Hepatocyte (in vitro differentiated cells): ENCODE data around the gene RYK. TPM values are rescaled to one million over a fixed set of nuclear protein-coding genes. Genes with fewer than 3 reads are reported as not detected.

ENCODE experiments used
- DNase-seq: peaks from one replicate; pipeline ENCODE4 v3.0.0-alpha.2; 2016; ENCODE audit warnings: low spot score
- H2AFZ ChIP-seq: fragments of 200-600 bp; sonication (generic); 2 replicates; pipeline ENCODE4 v1.6.0; 2016; ENCODE audit warnings: antibody characterized with exemption, mild to moderate bottlenecking
- H3K27ac ChIP-seq: fragments of 200-600 bp; sonication (generic); 2 replicates; pipeline ENCODE4 v1.5.1; 2016; ENCODE audit warnings: mild to moderate bottlenecking
- H3K27me3 ChIP-seq: fragments of 200-600 bp; sonication (generic); 2 replicates; pipeline ENCODE4 v1.6.1; 2016
- H3K36me3 ChIP-seq: fragments of 200-600 bp; sonication (generic); replicated peaks from 2 replicates; pipeline ENCODE4 v1.5.1; 2016; ENCODE audit warnings: low read depth; ENCODE audit not compliant: insufficient read depth
- H3K4me1 ChIP-seq: fragments of 200-600 bp; sonication (generic); 2 replicates; pipeline ENCODE4 v1.5.1; 2016; ENCODE audit warnings: mild to moderate bottlenecking, moderate library complexity; ENCODE audit not compliant: insufficient read depth
- H3K4me2 ChIP-seq: fragments of 200-600 bp; sonication (generic); 2 replicates; pipeline ENCODE4 v1.6.0; 2016
- H3K4me3 ChIP-seq: fragments of 200-600 bp; sonication (generic); 2 replicates; pipeline ENCODE4 v1.5.1; 2016; ENCODE audit warnings: mild to moderate bottlenecking
- H3K79me2 ChIP-seq: fragments of 200-600 bp; sonication (generic); 2 replicates; pipeline ENCODE4 v1.6.0; 2017; ENCODE audit warnings: mild to moderate bottlenecking
- H3K9me2 ChIP-seq: fragments of 200-600 bp; sonication (generic); replicated peaks from 2 replicates; pipeline ENCODE4 v1.6.0; 2017; ENCODE audit warnings: mild to moderate bottlenecking; ENCODE audit not compliant: insufficient read depth
- H3K9me3 ChIP-seq: fragments of 200-600 bp; sonication (generic); 2 replicates; pipeline ENCODE4 v1.5.1; 2016; ENCODE audit warnings: low read depth, mild to moderate bottlenecking
- H4K20me1 ChIP-seq: fragments of 200-600 bp; sonication (generic); 2 replicates; pipeline ENCODE4 v1.6.0; 2016; ENCODE audit warnings: mild to moderate bottlenecking; ENCODE audit not compliant: insufficient read depth, poor library complexity, severe bottlenecking
- EZH2 ChIP-seq: fragments of 200-600 bp; sonication (generic); IDR thresholded peaks from 2 replicates; pipeline ENCODE4 v1.6.1; 2016; ENCODE audit warnings: antibody characterized with exemption, mild to moderate bottlenecking, borderline replicate concordance
- EZH2phosphoT487 ChIP-seq: fragments of 200-600 bp; sonication (generic); IDR thresholded peaks from one replicate; pipeline ENCODE4 v1.6.1; 2018; ENCODE audit warnings: antibody characterized with exemption, mild to moderate bottlenecking, low read depth, moderate library complexity; ENCODE audit not compliant: unreplicated experiment, severe bottlenecking
- WGBS: methylation state at CpG from one replicate; pipeline ENCODE4 v1.1.6; 2016; ENCODE audit warnings: low lambda C conversion rate; ENCODE audit errors: missing lambda C conversion rate; 5-methylcytosine and 5-hydroxymethylcytosine counted together
- polyA plus RNA-seq: library from polyadenylated mRNA; unstranded; fragments of >200 nt; fragmentation: Nextera tagmentation; extraction: Ambion mirVana; gene quantifications from 2 replicates; pipeline ENCODE4 v1.2.1, GENCODE V29; 2016
- total RNA-seq: library from RNA; depleted of rRNA; stranded (reverse); fragments of >200 nt; gene quantifications from 2 replicates; pipeline ENCODE4 v1.2.3, GENCODE V29; 2014
- TF ChIP-seq, protein P1 (sequence below): fragments of 200-600 bp; sonication (generic); IDR thresholded peaks from 2 replicates; pipeline ENCODE4 v1.5.1; 2016; ENCODE audit warnings: antibody characterized with exemption, mild to moderate bottlenecking; ENCODE audit not compliant: poor library complexity

Gene RYK
- total and polyA plus RNA-seq, 2 experiments from 2014 or later = 56.5 to 102 TPM

DNA sequence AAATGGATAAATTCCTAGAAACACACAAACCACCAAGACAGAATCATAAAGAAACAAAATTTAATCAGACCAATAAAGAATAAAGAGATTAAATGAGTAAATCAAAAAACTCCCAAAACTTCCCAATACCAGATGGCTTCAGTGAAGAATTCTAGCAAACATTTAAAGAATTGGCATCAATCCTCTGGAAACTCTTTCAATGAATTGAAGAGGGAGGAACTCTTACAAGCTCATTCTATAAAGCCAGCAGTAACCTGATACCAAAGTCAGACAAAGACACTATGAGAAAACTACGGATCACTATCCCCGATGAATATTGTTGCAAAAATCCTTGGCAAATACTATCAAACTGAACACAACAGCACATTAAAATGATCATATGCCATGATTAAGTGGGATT lies 139.0 kb downstream of the RYK start:
- no peak overlapping the region for H2AFZ ChIP-seq
- no peak overlapping the region for H3K27ac ChIP-seq
- no peaks in the 10 kb centered on the region for H3K9me3 ChIP-seq
- no peak overlapping the region for H3K4me2 ChIP-seq
- no peaks in the 10 kb centered on the region for H4K20me1 ChIP-seq
- 83% methylated on average over 2 of the region's 2 CpGs for WGBS
- no peaks in the 10 kb centered on the region for H3K27me3 ChIP-seq
- TF ChIP-seq EZH2phosphoT487 (no peak), EZH2 (no peak)
- TF ChIP-seq, protein P1, sequence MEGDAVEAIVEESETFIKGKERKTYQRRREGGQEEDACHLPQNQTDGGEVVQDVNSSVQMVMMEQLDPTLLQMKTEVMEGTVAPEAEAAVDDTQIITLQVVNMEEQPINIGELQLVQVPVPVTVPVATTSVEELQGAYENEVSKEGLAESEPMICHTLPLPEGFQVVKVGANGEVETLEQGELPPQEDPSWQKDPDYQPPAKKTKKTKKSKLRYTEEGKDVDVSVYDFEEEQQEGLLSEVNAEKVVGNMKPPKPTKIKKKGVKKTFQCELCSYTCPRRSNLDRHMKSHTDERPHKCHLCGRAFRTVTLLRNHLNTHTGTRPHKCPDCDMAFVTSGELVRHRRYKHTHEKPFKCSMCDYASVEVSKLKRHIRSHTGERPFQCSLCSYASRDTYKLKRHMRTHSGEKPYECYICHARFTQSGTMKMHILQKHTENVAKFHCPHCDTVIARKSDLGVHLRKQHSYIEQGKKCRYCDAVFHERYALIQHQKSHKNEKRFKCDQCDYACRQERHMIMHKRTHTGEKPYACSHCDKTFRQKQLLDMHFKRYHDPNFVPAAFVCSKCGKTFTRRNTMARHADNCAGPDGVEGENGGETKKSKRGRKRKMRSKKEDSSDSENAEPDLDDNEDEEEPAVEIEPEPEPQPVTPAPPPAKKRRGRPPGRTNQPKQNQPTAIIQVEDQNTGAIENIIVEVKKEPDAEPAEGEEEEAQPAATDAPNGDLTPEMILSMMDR = no peak
- no peaks in the 10 kb centered on the region for H3K79me2 ChIP-seq
- H3K36me3 ChIP-seq = no peaks in the 10 kb centered on the region
- no peak for DNase-seq
- no peaks in the 10 kb centered on the region for H3K4me1 ChIP-seq
- H3K9me2 ChIP-seq = no peaks in the 10 kb centered on the region
- no peak overlapping the region for H3K4me3 ChIP-seq

DNA sequence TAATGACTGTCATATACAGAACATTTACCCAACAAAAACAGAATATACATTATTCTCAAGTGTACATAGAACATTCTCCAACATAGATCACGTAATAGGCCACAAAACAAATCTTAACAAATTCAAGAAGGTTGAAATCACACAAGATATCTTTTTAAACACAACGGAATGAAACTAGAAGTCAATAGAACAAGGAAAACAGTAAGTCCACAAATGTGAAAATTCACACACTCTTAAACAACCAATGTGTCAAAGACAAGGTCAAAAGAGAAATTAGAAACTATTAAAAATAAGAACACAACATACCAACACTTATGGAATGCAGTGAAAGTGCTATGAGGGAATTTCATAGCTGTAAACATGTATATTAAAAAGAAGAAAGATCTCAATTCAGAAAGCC lies 139.7 kb downstream of the RYK start:
- no peak for TF ChIP-seq EZH2
- TF ChIP-seq, protein P1 = no peak
- no peak for TF ChIP-seq EZH2phosphoT487
- Histone ChIP-seq H3K4me1 (no peaks in the 10 kb centered on the region), H3K27ac (no peak overlapping the region), H3K27me3 (no peaks in the 10 kb centered on the region), H3K9me2 (no peaks in the 10 kb centered on the region), H2AFZ (no peak overlapping the region), H3K79me2 (no peaks in the 10 kb centered on the region), H4K20me1 (no peaks in the 10 kb centered on the region), H3K9me3 (no peaks in the 10 kb centered on the region), H3K4me2 (no peak overlapping the region), H3K4me3 (no peak overlapping the region), H3K36me3 (no peaks in the 10 kb centered on the region)
- DNase-seq = no peak
- WGBS = 71% methylated on average over 2 of the region's 2 CpGs

Other genes starting within 250 kb of the RYK start
- gene SLCO2A1, start 220.9 kb downstream of the RYK start, total RNA-seq = 2.2 and 2.3 TPM in 2 replicates
- 7.0 and 8.4 TPM in 2 replicates for gene SLCO2A1, start 220.9 kb downstream of the RYK start, polyA plus RNA-seq
- gene AMOTL2, start 123.6 kb upstream of the RYK start, total RNA-seq = 71.4 and 81.6 TPM in 2 replicates
- gene AMOTL2, start 123.6 kb upstream of the RYK start, polyA plus RNA-seq = 63.9 and 74.2 TPM in 2 replicates
- 119 and 120 TPM in 2 replicates for gene ANAPC13, start 235.1 kb upstream of the RYK start, total RNA-seq
- gene ANAPC13, start 235.1 kb upstream of the RYK start, polyA plus RNA-seq = 149 and 168 TPM in 2 replicates
- gene CEP63, start 235.2 kb upstream of the RYK start, total RNA-seq = 16.3 and 237 TPM in 2 replicates
- gene CEP63, start 235.2 kb upstream of the RYK start, polyA plus RNA-seq = 15.8 and 19.7 TPM in 2 replicates